ENCODE data around the gene PRDM16. TPM values are rescaled to one million over a fixed set of nuclear protein-coding genes. Genes with fewer than 3 reads are reported as not detected.

Gene PRDM16
- total RNA-seq, 1 experiment from 2014 or later = 6.1 TPM

DNA sequence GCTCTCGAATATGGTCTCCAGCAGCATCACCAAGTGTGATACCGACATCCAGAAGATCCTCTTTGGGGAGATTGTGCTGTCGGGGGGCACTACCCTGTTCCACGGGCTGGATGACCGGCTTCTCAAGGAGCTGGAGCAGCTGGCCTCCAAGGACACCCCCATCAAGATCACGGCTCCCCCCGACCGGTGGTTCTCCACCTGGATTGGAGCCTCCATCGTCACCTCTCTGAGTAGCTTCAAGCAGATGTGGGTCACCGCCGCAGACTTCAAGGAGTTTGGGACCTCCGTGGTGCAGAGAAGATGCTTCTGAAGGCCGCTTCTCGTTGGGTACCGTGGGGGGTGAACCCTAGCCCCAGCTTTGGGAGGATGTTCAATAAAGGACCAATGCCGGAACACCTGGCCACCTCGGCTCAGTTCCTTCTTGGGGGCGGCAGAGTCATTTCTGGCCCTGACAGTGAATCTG is 46.5 kb upstream of the PRDM16 start:
- TF ChIP-seq EZH2 (IDR thresholded peaks at IDR 0.05) (no peak), CBX3 (IDR thresholded peaks at IDR 0.05; ENCODE audit: low read depth) (no peak)
- TF ChIP-seq, protein P1, sequence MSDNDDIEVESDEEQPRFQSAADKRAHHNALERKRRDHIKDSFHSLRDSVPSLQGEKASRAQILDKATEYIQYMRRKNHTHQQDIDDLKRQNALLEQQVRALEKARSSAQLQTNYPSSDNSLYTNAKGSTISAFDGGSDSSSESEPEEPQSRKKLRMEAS (IDR thresholded peaks at IDR 0.05) = no peak
- POLR2A ChIA-PET = no interaction called here
- Histone ChIP-seq H2AFZ (ENCODE audit: low read depth, low read length, poor library complexity, severe bottlenecking) (no peak overlapping the region), H3K79me2 (ENCODE audit: insufficient read depth, low read length) (no peaks in the 10 kb centered on the region), H3K9me3 (ENCODE audit: control insufficient read depth in 1 of 2, insufficient read depth in 1 of 2, low read depth in 1 of 2, low read length in 2 of 2) (no peaks in the 10 kb centered on the region), H3K4me3 (replicated peaks in 1 of 2; ENCODE audit: low read depth in 1 of 2, low read length in 2 of 2) (no peak overlapping the region), H3K9me2 (ENCODE audit: insufficient read depth) (no peaks in the 10 kb centered on the region), H3K27me3 (ENCODE audit: insufficient read depth, low read length) (peaks cover 4% of the 10 kb centered on the region; the same call in 1 of the 2 replicates), H4K20me1 (ENCODE audit: insufficient read depth) (no peaks in the 10 kb centered on the region), H3K9ac (ENCODE audit: low read length) (no peak overlapping the region), H3K36me3 (ENCODE audit: control insufficient read depth in 1 of 2, insufficient read depth in 2 of 2, low read length in 2 of 2) (no peaks in the 10 kb centered on the region), H3K27ac (ENCODE audit: low read depth, low read length) (no peak overlapping the region), H3K4me2 (ENCODE audit: low read length) (no peak overlapping the region), H3K4me1 (ENCODE audit: control insufficient read depth in 1 of 2, insufficient read depth in 2 of 2, low read length in 2 of 2) (no peaks in the 10 kb centered on the region)
- RAD21 ChIA-PET (ENCODE audit: low non-redundant PET in 1 of 2, low total read pairs in 2 of 2, uncharacterized antibody in 2 of 2, unreplicated experiment in 2 of 2) = no interaction called here
- DNase-seq (ENCODE audit: low read depth, low spot score) (no peak), ATAC-seq (no peak)
- BruUV-seq (replicated peaks) = no TSS peak
- CTCF ChIA-PET = no interaction called here
- intact Hi-C loops (cut with micrococcal nuclease) = no loop called here

DNA sequence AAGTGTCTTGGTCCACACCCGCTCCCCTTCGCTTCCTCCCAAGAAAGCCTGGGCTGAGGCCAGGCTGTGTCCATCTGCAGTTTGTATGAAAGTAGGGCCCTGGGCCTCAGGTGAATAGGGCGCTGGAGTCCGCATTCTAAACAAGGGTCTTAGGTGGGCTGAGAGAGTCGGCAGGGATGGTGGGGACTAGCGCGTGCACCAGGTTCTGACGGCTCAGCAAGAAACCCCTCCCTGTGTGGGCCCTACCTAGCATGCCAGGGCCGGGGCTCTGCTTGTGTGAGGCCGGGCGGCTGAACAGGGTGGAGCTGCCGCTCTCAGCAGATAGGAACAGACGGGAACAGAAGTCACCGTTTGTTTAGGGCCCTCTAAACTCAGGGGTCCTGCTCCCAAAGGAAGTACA is 46.0 kb upstream of the PRDM16 start:
- ATAC-seq (no peak), DNase-seq (ENCODE audit: low read depth, low spot score) (no peak)
- no peak for TF ChIP-seq EGR1 (IDR thresholded peaks at IDR 0.05; ENCODE audit: low read depth)
- TF ChIP-seq CEBPB (IDR thresholded peaks at IDR 0.05; ENCODE audit: low read depth) = no peak
- TF ChIP-seq SIN3A (IDR thresholded peaks at IDR 0.05; ENCODE audit: low read depth) = no peak
- no peak for TF ChIP-seq EZH2 (IDR thresholded peaks at IDR 0.05)
- TF ChIP-seq, protein P2, sequence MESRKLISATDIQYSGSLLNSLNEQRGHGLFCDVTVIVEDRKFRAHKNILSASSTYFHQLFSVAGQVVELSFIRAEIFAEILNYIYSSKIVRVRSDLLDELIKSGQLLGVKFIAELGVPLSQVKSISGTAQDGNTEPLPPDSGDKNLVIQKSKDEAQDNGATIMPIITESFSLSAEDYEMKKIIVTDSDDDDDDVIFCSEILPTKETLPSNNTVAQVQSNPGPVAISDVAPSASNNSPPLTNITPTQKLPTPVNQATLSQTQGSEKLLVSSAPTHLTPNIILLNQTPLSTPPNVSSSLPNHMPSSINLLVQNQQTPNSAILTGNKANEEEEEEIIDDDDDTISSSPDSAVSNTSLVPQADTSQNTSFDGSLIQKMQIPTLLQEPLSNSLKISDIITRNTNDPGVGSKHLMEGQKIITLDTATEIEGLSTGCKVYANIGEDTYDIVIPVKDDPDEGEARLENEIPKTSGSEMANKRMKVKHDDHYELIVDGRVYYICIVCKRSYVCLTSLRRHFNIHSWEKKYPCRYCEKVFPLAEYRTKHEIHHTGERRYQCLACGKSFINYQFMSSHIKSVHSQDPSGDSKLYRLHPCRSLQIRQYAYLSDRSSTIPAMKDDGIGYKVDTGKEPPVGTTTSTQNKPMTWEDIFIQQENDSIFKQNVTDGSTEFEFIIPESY (IDR thresholded peaks at IDR 0.05; ENCODE audit: extremely low read depth, insufficient replicate concordance, low read length) = no peak
- no peak overlapping the region for H3K9ac ChIP-seq (ENCODE audit: low read length)
- H3K9me2 ChIP-seq (ENCODE audit: insufficient read depth) = no peaks in the 10 kb centered on the region
- no peak overlapping the region for H3K4me3 ChIP-seq (replicated peaks in 1 of 2; ENCODE audit: low read depth in 1 of 2, low read length in 2 of 2)
- H3K79me2 ChIP-seq (ENCODE audit: insufficient read depth, low read length) = no peaks in the 10 kb centered on the region
- H4K20me1 ChIP-seq (ENCODE audit: insufficient read depth) = no peaks in the 10 kb centered on the region
- POLR2A ChIA-PET = no interaction called here
- no peak overlapping the region for H3K4me2 ChIP-seq (ENCODE audit: low read length)
- CTCF ChIA-PET = no interaction called here
- peaks cover 4% of the 10 kb centered on the region; the same call in 1 of the 2 replicates for H3K27me3 ChIP-seq (ENCODE audit: insufficient read depth, low read length)
- H3K36me3 ChIP-seq (ENCODE audit: control insufficient read depth in 1 of 2, insufficient read depth in 2 of 2, low read length in 2 of 2) = no peaks in the 10 kb centered on the region
- RAD21 ChIA-PET (ENCODE audit: low non-redundant PET in 1 of 2, low total read pairs in 2 of 2, uncharacterized antibody in 2 of 2, unreplicated experiment in 2 of 2) = no interaction called here
- no peak overlapping the region for H3K27ac ChIP-seq (ENCODE audit: low read depth, low read length)
- BruUV-seq (replicated peaks) = no TSS peak
- intact Hi-C loops (cut with micrococcal nuclease) = no loop called here
- no peak overlapping the region for H2AFZ ChIP-seq (ENCODE audit: low read depth, low read length, poor library complexity, severe bottlenecking)
- H3K4me1 ChIP-seq (ENCODE audit: control insufficient read depth in 1 of 2, insufficient read depth in 2 of 2, low read length in 2 of 2) = no peaks in the 10 kb centered on the region
- H3K9me3 ChIP-seq (ENCODE audit: control insufficient read depth in 1 of 2, insufficient read depth in 1 of 2, low read depth in 1 of 2, low read length in 2 of 2) = no peaks in the 10 kb centered on the region
